Measurements from ENCODE around the gene SERINC2. TPM values are rescaled to one million over a fixed set of nuclear protein-coding genes. Genes with fewer than 3 reads are reported as not detected.

The SERINC2 gene
- total RNA-seq, 1 donor from 2014 or later = 30.4 TPM

GRCh38 chr1:31447210-31447609 lies 34.2 kb downstream of the SERINC2 start:
- Mint-ChIP-seq H3K27ac (ENCODE audit: unreplicated experiment) (no peak overlapping the region), H3K4me3 (ENCODE audit: unreplicated experiment) (no peak overlapping the region), H3K4me1 (ENCODE audit: low read depth, unreplicated experiment) (no peaks in the 10 kb centered on the region), H3K27me3 (ENCODE audit: low read depth, unreplicated experiment) (peaks cover 20% of the 10 kb centered on the region), H3K9me3 (ENCODE audit: unreplicated experiment) (peaks cover 28% of the 10 kb centered on the region), H3K36me3 (ENCODE audit: low read depth, unreplicated experiment) (peaks cover 2% of the 10 kb centered on the region)
- H3K4me3 ChIP-seq (ENCODE audit: insufficient read depth, low read depth, low read length) = no peak overlapping the region
- no peak overlapping the region for H2AFZ ChIP-seq (ENCODE audit: low read depth, low read length)
- no peak overlapping the region for H3K9ac ChIP-seq (ENCODE audit: low read length)
- H3K79me2 ChIP-seq (ENCODE audit: insufficient read depth, low read length) = no peaks in the 10 kb centered on the region
- no peaks in the 10 kb centered on the region for H4K20me1 ChIP-seq (ENCODE audit: insufficient read depth, low read length)
- no peak overlapping the region for H3K4me2 ChIP-seq (ENCODE audit: low read length)
- no peaks in the 10 kb centered on the region for H3K4me1 ChIP-seq (ENCODE audit: insufficient read depth, low read length)
- no peaks in the 10 kb centered on the region for H3K36me3 ChIP-seq (ENCODE audit: insufficient read depth, low read length)
- no peak overlapping the region for H3K27ac ChIP-seq (ENCODE audit: low read depth, low read length)
- DNase-seq (ENCODE audit: low read depth) (no peak), FAIRE-seq (no peak)
- H3K27me3 ChIP-seq (ENCODE audit: insufficient read depth, low read length) = no peaks in the 10 kb centered on the region
- TF ChIP-seq CTCF (IDR thresholded peaks at IDR 0.05; ENCODE audit: insufficient read depth, low read depth, low read length) = no peak
- no peak for TF ChIP-seq EZH2 (IDR thresholded peaks at IDR 0.05; ENCODE audit: insufficient read depth, low read length)
- H3K9me3 ChIP-seq (ENCODE audit: insufficient read depth, low read depth, low read length) = peaks cover 3% of the 10 kb centered on the region

GRCh38 chr1:31453384-31454079 lies 40.5 kb downstream of the SERINC2 start:
- H3K9me3 ChIP-seq (ENCODE audit: insufficient read depth, low read depth, low read length) = peaks cover 10% of the 10 kb centered on the region
- DNase-seq (ENCODE audit: low read depth) = no peak
- no peak overlapping the region for H2AFZ ChIP-seq (ENCODE audit: low read depth, low read length)
- no peaks in the 10 kb centered on the region for H4K20me1 ChIP-seq (ENCODE audit: insufficient read depth, low read length)
- H3K9ac ChIP-seq (ENCODE audit: low read length) = no peak overlapping the region
- no peaks in the 10 kb centered on the region for H3K4me1 ChIP-seq (ENCODE audit: insufficient read depth, low read length)
- H3K4me1 Mint-ChIP-seq (ENCODE audit: low read depth, unreplicated experiment) = no peaks in the 10 kb centered on the region
- H3K4me3 Mint-ChIP-seq (ENCODE audit: unreplicated experiment) = no peak overlapping the region
- no peak overlapping the region for H3K27ac Mint-ChIP-seq (ENCODE audit: unreplicated experiment)
- peaks cover 3% of the 10 kb centered on the region for H3K27me3 ChIP-seq (ENCODE audit: insufficient read depth, low read length)
- FAIRE-seq = no peak
- no peak overlapping the region for H3K27ac ChIP-seq (ENCODE audit: low read depth, low read length)
- H3K27me3 Mint-ChIP-seq (ENCODE audit: low read depth, unreplicated experiment) = peaks cover 28% of the 10 kb centered on the region
- no peak for TF ChIP-seq CTCF (IDR thresholded peaks at IDR 0.05; ENCODE audit: insufficient read depth, low read depth, low read length)
- no peak for TF ChIP-seq EZH2 (IDR thresholded peaks at IDR 0.05; ENCODE audit: insufficient read depth, low read length)
- H3K4me2 ChIP-seq (ENCODE audit: low read length) = no peak overlapping the region
- no peak overlapping the region for H3K4me3 ChIP-seq (ENCODE audit: insufficient read depth, low read depth, low read length)
- no peaks in the 10 kb centered on the region for H3K36me3 ChIP-seq (ENCODE audit: insufficient read depth, low read length)
- peaks cover 37% of the 10 kb centered on the region for H3K9me3 Mint-ChIP-seq (ENCODE audit: unreplicated experiment)
- peaks cover 5% of the 10 kb centered on the region for H3K36me3 Mint-ChIP-seq (ENCODE audit: low read depth, unreplicated experiment)
- no peaks in the 10 kb centered on the region for H3K79me2 ChIP-seq (ENCODE audit: insufficient read depth, low read length)

GRCh38 chr1:31458287-31458896 lies 45.4 kb downstream of the SERINC2 start:
- no peak overlapping the region for H3K4me2 ChIP-seq (ENCODE audit: low read length)
- no peak overlapping the region for H3K9ac ChIP-seq (ENCODE audit: low read length)
- H3K4me3 ChIP-seq (ENCODE audit: insufficient read depth, low read depth, low read length) = no peak overlapping the region
- Mint-ChIP-seq H3K4me1 (ENCODE audit: low read depth, unreplicated experiment) (no peaks in the 10 kb centered on the region), H3K27me3 (ENCODE audit: low read depth, unreplicated experiment) (peaks cover 25% of the 10 kb centered on the region), H3K36me3 (ENCODE audit: low read depth, unreplicated experiment) (peaks cover 5% of the 10 kb centered on the region), H3K27ac (ENCODE audit: unreplicated experiment) (no peak overlapping the region), H3K9me3 (ENCODE audit: unreplicated experiment) (peaks cover 32% of the 10 kb centered on the region), H3K4me3 (ENCODE audit: unreplicated experiment) (no peak overlapping the region)
- peaks cover 6% of the 10 kb centered on the region for H3K27me3 ChIP-seq (ENCODE audit: insufficient read depth, low read length)
- H3K79me2 ChIP-seq (ENCODE audit: insufficient read depth, low read length) = no peaks in the 10 kb centered on the region
- H4K20me1 ChIP-seq (ENCODE audit: insufficient read depth, low read length) = no peaks in the 10 kb centered on the region
- H3K4me1 ChIP-seq (ENCODE audit: insufficient read depth, low read length) = no peaks in the 10 kb centered on the region
- DNase-seq (ENCODE audit: low read depth) (no peak), FAIRE-seq (no peak)
- H3K27ac ChIP-seq (ENCODE audit: low read depth, low read length) = no peak overlapping the region
- TF ChIP-seq EZH2 (IDR thresholded peaks at IDR 0.05; ENCODE audit: insufficient read depth, low read length) (no peak), CTCF (IDR thresholded peaks at IDR 0.05; ENCODE audit: insufficient read depth, low read depth, low read length) (no peak)
- peaks cover 21% of the 10 kb centered on the region for H3K9me3 ChIP-seq (ENCODE audit: insufficient read depth, low read depth, low read length)
- H2AFZ ChIP-seq (ENCODE audit: low read depth, low read length) = no peak overlapping the region
- H3K36me3 ChIP-seq (ENCODE audit: insufficient read depth, low read length) = no peaks in the 10 kb centered on the region

Measured in astrocyte (in vitro differentiated cells and primary cell).